SW480 (cell line): ENCODE results near the gene MRPL43.

ENCODE experiments used
- DNase-seq: peaks from one replicate; pipeline ENCODE4 v3.0.0-alpha.2; 2016; ENCODE audit warnings: low spot score

Gene MRPL43

GRCh38 chr10:100966887-100967286 lies 20.4 kb downstream of the MRPL43 start:
- no peak for DNase-seq

DNA sequence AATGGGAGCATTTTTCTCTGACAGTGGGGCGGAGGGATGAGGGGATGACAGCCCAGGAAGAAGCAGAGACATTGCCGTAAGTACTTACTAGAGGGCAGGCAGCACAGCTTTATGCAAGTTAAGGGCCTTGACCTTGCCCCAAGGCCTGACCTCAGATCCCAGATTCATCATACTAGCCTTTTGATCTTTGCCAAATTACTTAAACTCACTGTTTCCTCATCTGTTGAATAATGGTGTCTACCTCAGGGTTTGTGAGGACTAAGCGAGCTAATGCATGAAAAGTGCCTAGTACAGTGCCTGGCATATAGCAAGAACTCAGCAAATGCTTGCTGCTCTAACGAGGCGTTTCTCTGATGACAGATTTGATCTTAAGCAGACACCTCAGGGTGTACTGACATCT lies 21.5 kb downstream of the MRPL43 start:
- DNase-seq = no peak

DNA sequence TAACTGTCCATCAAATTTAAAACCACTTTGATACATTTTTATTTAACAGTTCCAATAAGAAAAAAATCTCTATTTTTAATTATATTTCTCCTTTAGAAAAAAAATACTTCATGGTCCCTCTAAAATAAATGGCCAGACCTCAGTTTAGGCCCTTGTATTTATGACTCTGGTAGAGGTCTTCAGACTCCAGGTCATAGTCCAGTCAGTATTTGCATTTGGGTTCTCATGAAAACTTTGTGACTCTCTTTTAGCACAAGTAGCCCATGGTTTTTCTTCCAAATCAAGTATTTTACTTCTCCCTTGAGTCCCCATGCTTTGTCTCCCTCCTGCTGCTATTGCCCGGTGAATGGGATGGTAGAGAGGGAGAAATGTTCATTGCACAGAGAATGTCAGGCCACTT lies 23.5 kb downstream of the MRPL43 start:
- DNase-seq = no peak

GRCh38 chr10:100962351-100963080 lies 24.8 kb downstream of the MRPL43 start:
- DNase-seq = no peak

DNA sequence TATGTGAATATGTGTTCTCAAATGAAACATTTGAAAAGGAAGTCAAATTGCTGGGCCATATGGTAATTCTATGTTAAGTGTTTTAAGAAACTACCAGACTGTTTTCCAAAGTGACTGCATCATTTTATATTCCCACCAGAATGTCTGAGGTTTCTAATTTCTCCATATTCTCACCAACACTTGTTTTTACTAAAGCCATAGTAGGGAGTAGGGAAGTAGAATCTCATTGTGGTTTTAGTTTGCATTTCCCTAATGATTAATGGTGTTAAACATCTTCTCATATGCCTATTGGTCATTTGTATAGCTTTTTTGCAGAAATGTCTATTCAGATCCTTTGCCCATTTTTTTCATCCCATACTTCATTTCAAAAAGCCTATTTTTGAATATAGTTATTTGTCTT lies 27.0 kb downstream of the MRPL43 start:
- no peak for DNase-seq

GRCh38 chr10:100948916-100949315 lies 38.4 kb downstream of the MRPL43 start:
- no peak for DNase-seq

DNA sequence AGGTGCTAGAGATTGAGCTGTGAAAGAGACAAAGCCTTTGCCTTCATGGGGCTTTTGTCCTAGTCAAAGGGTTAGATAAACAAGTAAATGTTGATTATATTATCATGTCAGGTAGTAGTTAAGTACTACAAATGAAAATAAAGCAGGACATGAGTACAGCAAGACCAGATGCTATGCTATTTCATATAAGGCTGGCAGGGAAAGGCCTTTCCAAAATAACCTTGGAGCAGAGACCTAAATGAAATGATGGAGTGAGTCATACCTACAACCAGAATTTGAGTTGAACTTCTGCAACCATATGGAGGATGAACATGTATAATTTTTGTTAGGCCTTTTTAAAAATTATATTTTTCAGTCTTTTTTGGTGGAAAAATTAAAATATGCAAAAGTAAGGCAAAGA lies 41.5 kb downstream of the MRPL43 start:
- no peak for DNase-seq

DNA sequence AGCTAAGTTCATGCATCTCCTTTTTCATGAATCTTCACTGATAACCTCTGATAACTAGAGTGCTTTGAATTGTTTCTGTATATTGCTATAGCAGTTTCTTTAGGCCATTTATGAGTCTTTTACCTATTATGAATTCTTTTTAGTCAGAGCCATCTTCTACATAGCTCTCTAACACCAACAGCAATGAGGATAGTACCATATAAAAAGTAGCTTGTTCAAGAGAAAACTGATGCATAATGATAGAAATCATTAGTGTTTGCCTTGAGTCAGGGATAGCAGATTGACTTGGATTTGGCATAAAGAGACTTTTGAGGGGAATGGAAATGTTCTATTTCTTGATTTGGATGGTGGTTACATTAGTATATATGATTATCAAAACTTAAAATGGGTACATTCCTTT lies 43.8 kb downstream of the MRPL43 start:
- no peak for DNase-seq

- no peak for DNase-seq
Observed at GRCh38 chr10:100942229-100942628, 45.1 kb downstream of the MRPL43 start.

GRCh38 chr10:100939763-100940344 lies 47.4 kb downstream of the MRPL43 start:
- no peak for DNase-seq
